Activated CD4-positive, alpha-beta T cell treated with anti-CD3 and anti-CD28 coated beads, Interleukin-10, Interleukin-2, amounts not matched to agents 100 ng/mL and 50 ng/mL, durations not matched to agents 16 hours and 8 hours (primary cell): ENCODE results near the gene TTI1.

Source experiments
- DNase-seq: peaks from one replicate; pipeline ENCODE4 v3.0.0-alpha.2; 2020

Gene TTI1

DNA sequence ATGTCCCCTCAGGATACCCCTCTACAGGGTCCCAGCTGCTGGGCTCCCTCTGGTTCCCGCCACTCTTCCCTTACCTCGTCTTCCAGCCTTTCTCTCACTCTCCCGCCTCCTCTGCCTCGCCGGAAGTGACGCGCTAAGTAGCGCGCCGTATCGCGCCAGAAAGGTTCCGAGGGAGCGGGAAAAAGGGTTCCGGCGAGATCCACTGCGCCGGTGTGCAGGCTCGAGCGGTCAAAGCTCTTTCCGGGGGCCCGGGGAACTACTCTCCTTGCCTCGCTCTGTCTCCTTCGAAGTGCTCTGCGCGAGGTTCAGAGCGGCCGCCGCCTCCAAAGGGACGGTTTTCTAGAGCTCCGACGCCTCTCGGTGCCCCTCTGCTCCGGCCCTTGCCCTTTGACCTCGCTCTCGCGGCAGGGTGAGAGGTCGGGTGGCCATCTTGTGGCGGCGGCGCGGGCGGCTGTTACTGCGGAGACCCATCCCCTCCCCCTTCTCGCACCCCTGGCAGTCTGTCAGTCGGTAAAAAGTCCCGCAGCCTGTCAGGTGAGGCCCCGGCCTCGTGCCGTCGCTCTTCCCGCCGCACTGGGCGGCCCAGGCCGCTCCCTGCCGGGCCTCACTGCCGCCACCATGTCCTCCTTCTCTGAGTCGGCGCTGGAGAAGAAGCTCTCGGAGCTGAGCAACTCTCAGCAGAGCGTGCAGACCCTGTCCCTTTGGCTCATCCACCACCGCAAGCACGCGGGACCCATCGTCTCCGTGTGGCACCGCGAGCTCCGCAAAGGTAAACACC is at the start of gene TTI1, which contains the start of gene RPRD1B:
Gene TTI1, minus strand, starts transcription at position 127 of the 778 bp plus-strand sequence. CDS start 19,640 bp downstream, outside the sequence.
Gene RPRD1B, plus strand, starts transcription at position 417 of the 778 bp plus-strand sequence. Its CDS starts 202 bp downstream, at position 619.
- DNase-seq: peak; percentile 93

GRCh38 chr20:38082894-38083293 is 49.6 kb upstream of the TTI1 start:
- no peak for DNase-seq

DNA sequence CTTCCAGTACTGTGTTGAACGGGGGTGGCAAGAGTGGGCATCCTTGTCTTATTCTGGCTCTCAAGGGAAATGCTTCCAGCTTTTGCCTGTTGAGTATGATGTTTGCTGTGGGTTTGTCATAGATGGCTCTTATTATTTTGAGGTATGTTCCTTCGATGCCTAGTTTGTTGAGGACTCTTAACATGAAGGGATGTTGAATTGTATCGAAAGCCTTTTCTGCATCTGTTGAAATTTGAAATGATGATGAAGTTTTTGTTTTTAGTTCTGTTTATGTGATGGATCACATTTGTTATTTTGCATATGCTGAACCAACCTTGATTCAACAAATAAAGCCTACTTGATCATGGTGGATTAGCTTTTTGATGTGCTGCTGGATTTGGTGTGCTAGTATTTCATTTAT is 48.3 kb upstream of the TTI1 start:
- DNase-seq: no peak

DNA sequence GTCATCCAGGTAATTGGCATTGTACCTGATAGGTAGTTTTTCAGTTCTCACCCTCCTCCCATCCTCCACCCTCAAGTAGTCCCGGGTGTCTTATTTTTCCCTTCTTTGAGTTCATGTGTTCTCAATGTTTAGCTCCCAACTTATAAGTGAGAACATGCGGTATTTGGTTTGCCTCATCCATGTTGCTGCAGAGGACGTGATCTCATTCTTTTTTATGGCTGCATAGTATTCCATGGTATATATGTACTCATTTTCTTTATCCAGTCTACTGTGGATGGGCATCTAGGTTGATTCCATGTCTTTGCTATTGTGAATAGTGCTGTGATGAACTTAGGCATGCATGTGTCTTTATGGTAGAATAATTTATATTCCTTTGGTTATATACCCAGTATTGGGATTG is 46.1 kb upstream of the TTI1 start:
- no peak for DNase-seq

- no peak for DNase-seq
These were observed 44.8 kb upstream of the TTI1 start for GRCh38 chr20:38078084-38078483.

DNA sequence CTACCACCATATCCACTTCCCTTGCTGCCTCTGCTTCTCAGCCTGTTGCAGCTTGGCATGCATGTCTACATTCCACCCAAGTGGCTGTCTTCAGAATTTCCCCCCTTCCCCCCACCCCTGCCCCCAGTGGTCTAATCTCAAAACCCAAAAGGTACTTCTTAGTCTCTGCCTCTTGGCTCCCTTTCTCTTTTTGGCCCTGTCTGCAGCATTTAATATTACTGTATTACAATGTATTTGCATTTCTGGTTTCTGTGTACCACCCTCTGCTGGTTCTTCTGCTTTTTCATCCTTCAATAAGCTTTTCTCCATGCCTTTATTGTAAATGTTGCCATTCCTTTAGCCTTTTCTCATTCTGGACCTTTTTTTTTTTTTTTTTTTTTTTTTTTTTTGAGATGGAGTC is 43.3 kb upstream of the TTI1 start:
- DNase-seq: no peak

DNA sequence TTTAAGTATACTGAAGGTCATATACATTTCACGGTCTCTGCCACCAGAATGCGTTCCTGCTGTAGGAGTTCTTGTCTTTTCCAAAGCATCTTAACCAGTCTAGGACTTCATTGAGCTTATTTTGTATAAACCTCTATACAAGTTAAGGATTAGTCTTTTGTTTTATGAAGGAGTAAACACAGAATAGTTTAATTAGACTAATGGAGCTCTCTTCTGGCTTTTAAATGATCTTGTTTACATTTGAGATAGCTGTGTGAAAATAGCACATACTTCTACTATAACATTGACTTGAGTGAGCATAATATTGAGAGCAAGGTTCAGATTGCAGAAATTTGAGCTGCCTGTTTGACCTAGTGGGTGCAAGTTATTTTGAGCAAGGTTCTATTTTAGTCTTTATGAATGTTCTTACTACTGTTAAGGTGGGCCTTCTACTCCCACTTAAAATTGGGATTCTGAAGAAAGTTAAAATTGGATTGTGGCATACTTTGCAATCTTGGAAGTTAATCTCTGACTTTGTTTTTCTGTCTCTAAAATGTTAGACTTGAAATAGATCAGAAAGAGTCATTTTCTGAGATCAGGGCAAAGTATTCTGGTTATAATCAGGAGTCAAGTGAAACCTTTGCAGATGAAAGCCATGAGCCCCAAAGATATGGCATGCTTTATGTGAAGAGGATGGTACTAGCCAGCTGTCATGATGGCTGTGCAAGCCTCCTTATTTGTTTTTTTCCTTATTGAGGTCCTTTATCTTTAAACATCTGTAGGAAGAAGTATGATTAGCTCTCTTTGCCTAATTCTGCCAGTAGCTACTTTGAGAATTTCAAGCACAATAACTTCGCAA is 42.1 kb upstream of the TTI1 start:
- no peak for DNase-seq

DNA sequence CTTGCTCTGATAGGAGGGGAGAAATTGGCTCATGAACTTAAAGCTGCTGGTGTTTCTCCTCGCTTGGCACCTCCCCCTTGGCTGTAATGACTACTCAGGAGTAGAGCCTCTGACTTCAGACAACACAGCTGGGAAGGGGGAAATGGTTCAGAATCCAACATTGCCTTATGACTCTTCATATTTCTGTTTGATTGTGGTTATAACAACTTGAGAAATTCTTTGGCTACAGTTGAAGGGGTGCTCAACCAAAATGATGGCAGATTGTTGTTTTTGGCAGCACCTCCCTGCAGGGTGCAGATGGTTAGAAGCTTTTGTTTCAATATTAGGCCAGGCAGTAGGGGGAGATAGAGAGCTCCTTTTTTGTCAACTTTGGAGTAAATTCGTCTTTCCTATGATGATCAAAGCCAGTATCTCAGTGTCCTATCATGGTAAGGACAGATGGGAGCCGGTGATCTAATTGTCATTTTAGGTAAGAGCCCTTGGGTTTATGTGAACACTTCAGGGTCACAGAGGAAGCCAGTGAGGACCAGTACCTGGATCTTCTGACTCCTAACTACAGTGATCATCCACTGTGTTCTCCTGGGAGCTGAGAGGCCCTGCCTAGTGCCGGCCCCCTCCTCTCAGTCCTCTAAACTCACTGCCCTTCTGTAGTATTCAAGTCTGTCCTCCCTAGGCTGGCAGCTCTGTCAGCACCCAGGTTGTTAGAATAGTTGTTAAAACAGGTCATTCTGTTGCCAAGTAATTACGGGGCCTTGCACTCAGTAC is 40.2 kb upstream of the TTI1 start:
- peak; percentile 48 for DNase-seq

DNA sequence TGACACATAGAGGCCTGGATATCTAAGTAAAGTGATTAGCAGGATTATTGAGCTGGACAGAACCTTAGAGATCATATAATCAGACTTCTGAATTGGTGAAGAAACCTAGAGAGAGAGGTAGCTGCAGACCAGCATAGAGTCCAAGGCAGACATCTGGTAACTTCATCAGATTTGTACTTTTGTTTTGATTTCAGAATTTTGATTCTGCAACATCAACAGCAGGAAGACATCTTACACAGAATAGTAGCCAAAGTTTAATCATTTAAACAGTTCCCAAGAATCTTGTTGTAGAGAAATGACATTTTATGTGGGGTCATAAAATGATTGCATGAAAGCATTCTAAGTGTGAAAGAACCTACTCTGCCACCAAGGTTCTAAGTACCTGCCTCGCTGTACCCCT is 39.6 kb upstream of the TTI1 start:
- no peak for DNase-seq

DNA sequence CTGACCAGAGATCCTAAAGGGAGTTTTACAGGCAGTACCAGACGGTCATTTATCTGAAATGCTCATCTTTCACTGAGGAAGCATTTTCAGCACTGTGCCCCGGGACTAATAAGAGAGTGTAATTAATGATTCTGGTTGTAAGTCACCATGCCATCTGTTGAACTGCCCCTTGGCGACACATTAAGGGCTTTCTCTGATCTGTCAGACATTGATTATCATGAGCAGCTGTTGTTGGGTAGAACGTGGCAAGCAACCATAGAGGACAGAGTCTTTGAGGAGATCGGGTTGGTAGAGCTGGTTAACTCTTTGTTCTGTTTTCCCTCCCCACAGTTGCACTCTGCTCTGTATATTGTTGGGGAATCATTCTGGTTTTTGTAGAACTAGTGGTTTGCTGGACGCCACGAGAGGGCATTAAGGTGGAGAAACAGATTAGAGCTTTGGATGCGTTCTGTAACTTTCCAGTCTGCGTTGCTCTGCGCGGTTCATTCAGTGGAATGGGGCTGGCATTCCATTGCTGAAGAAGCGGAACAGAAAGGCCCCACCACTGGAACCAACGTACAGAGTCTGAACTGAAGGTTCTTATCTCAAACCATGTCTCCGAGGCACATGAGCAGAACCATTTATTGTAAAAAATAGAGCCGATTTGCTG is 34.6 kb upstream of the TTI1 start:
- DNase-seq: no peak

- DNase-seq: no peak
These were observed 33.9 kb upstream of the TTI1 start for GRCh38 chr20:38066969-38067716.

GRCh38 chr20:38065764-38066375 is 32.6 kb upstream of the TTI1 start:
- DNase-seq: no peak

- DNase-seq: no peak
These were observed 30.8 kb upstream of the TTI1 start for GRCh38 chr20:38063911-38064530.

DNA sequence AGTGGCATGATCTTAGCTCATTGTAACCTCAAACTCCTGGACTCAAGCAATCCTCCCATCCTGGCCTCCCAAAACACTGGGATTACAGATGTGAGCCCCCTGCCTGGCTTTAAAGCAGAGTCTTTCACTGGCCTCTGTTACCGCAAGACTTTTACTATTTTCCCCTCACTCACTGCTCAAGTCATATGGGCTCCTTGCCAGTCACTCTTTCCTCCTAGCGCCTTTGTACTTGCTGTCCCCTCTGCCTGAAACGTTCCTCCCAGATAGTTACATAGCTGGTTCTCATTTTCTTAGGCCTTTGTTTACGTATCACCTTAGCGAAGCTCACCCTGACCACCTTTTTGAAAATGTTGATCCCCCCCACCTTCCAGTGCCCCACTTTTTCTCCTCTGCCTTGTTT is 29.6 kb upstream of the TTI1 start:
- DNase-seq: no peak

DNA sequence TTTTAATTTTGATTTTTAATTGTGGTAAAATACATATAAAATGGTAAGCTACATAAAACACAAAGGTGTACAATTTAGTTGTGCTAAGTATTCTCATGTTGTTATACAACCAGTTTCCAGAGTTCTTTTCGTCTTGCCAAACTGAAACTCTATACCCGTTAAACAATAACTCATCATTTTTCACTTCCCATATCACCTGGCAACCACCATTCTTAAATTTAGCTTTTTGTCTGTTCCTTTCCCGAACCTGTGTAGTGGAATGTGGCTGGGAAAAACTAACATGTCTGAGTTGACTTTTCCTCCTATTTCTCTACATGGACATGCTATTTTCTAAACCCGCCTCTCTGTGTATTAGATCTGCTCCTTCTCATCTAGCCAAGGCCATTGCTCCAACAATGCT is 27.9 kb upstream of the TTI1 start:
- peak; percentile 24 for DNase-seq

DNA sequence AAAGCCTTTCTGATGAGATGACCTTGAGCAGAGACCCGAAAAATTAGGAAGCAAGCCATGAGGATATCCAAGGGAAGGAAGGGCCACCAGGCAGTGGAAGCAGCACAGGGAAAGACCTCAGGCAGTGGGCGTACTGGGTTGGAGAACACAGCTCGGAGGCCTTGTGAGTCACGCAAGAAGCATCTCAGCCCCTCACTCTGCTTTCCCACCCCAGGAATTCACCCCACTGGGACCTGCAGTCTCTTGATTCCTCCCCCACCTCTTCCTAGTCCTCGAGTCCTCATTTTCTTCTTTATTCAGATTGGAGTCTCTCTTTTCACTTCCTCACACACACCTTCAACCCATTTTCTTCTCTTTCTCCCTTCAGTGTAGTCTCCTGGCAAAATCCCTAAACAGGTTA is 27.3 kb upstream of the TTI1 start:
- DNase-seq: no peak

DNA sequence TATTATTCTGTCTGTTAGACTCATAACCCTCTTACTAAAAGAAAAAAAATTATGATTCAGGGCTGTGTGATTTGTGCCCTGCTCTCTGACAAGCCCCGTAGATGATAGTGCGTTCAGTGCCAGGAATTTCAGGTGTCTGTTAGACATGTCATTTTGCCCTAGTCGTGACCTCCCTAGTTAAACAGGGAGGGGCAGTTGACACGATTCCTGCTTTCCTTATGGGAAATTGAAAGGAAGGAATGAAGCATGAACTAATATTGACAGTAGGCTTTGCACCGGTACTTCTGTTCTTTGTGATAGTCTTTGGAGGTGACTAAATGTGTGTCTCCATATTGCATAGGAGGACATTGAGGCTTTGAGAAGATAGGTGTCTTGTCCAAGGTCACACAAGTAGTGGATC is 26.6 kb upstream of the TTI1 start:
- no peak for DNase-seq

DNA sequence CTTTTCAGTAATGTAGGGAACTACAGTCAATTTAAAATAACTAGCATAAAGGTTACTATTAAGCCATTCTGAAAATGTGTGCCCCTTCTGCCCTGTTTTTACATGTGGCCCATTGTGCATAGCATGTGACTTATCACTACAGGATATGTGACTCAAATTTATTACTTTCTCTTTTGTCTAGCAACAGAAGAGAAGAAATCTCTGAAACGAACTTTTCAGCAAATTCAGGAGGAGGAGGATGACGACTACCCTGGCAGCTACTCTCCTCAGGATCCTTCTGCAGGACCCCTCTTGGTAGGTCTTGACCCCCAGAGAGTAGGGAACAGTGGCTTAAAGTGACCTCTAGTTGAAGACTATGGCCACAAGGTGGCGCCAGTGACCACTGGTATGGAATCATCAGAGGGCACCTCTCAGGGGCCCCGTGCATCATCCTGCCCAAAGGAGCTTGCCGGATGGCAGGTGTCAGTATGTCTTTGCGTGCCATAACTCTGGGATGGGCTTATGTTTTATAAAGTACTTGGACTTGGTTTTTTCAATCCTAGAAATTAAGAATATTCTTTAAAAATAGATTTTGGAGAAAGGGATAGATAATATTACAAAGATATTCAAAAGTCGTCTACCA is 24.2 kb upstream of the TTI1 start:
- peak; percentile 77 for DNase-seq

- no peak for DNase-seq
These were observed 22.6 kb upstream of the TTI1 start for GRCh38 chr20:38055848-38056247.

DNA sequence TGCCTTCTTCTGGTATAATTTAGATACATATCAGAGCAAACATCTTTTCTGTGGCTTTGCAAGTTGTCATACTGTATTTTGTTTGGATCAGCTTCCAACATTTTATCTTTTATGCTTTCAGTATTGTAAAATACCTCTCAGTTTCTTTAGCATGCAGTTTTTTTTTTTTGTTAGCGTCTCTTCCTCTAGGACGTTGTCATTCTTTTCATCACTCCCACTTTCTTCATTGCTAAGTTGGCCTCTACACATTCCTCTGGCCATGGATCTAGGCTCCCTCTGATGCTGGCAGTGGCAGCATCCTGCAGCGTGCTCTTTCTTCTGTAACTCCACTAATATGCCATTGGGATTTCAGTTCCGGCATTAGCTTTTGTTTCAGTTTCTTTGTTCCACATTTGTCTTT is 22.0 kb upstream of the TTI1 start:
- no peak for DNase-seq

GRCh38 chr20:38054647-38055046 is 21.4 kb upstream of the TTI1 start:
- no peak for DNase-seq
